DMS79 treated with DMSO at 0.1 percent for 48 hours (cell line): ENCODE data around the gene BEND7.

ENCODE experiments used
- DNase-seq: peaks from one replicate; lab custom pipeline; 2025; lab: John Stamatoyannopoulos, UW

BEND7 gene

GRCh38 chr10:13520194-13520593, 8.6 kb downstream of the BEND7 start:
- no peak for DNase-seq

DNA sequence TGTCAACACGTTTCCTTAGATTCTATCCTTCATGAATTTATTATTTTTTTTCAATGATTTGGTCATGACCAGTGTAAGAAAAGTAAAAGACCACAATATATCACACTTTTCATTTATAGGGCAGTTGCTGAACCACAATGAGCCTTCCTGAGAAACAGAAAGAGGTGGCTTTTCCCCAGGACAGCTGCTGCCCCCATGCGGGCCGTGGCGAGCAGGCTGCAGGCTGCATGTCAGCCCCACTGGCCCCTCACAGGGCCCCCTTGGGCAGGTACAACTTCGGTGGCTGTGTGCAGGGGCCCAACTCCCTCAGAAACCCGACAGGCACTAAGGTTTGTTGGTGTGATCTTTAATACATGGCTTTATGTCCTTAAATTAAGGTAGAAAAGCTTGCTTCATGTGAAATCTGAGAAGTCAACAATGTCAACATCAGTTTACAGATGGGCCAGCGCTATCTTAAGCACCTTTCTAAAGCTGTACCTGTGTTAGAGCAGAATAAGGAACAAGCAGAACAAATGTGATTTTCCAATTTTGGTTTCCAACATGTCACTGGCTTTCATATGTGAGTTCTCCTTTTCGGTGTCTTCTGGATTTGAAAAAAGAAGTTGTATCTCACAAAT, 10.6 kb downstream of the BEND7 start:
- no peak for DNase-seq

- DNase-seq: no peak
Observed at GRCh38 chr10:13517675-13518074, 11.1 kb downstream of the BEND7 start.

- DNase-seq: no peak
Observed at GRCh38 chr10:13516176-13516575, 12.6 kb downstream of the BEND7 start.

DNA sequence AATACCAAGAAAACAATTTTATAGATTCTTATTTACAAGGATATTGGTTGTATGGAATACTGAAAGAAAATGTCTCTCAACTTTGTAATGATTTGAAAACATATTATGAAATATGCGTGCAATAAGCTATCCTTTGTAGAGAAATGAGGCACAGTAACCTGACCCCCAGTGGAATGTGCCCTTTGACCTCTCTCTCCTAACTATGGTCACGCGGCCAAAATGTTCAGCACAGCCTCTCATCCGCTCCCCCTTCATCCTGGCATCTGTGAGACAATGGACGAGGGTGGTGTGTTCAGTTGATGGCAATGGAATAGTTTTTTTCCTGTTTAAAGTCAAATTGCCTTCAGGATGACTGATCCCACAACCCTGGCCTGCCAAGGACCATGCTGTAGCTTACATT, 13.3 kb downstream of the BEND7 start:
- no peak for DNase-seq

DNA sequence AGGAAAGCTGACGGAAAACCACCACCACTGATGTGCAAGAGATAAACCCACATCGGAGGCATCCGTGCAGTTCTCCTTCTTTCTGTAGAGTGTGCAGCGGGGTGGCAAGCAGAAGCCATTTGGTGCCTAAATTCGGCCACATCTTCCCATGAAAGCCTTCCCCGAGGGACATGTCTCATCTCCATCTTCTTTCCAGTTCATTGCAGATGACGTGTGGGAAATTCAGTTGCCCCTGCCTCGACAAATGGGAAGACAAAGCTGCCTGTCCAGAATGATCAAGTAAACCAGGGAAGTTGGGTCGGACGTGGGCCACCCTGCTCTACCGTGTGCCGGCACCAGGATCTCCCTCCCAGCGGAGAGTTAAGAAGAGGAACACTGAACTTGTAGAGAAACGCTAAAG, 14.5 kb downstream of the BEND7 start:
- DNase-seq: no peak

DNA sequence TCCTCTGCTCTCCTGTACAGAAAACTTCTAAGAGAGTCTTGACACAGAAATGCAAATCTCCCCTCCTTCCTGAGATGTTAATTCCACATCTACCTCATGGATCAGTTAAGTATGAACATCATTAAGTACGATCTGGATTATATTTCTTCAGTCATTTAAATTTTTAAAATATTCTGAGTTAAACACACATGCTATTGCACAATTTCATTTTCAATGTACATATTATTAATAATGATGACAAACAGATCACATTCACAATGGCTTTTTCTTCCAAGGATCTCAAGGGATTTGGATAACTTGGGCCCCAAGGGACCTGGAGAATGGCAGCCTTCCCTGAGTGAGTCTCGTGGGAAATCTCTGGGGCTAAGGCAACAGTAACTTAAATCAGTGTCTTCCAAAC, 16.2 kb downstream of the BEND7 start:
- DNase-seq: no peak

DNA sequence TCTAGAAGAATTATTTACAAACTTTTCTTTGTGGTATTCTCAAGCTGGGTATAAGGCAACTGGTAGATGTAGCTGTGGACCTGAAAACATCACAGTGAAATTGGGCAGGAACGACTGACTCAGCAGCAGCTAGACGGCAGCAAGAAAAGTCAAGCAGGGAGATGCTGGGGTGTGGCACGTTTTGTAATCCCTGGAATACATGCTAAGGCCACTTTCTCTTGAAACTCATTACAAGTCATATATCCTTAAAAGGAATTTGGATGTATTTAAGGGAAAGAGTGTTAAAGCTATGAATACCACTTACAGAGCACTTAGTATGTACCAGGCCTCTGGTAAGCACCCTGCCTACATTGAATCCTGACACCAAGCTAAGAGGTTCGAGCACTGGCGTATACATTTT, 17.4 kb downstream of the BEND7 start:
- DNase-seq: no peak

- no peak for DNase-seq
Observed at GRCh38 chr10:13505052-13505680, 23.6 kb downstream of the BEND7 start.

DNA sequence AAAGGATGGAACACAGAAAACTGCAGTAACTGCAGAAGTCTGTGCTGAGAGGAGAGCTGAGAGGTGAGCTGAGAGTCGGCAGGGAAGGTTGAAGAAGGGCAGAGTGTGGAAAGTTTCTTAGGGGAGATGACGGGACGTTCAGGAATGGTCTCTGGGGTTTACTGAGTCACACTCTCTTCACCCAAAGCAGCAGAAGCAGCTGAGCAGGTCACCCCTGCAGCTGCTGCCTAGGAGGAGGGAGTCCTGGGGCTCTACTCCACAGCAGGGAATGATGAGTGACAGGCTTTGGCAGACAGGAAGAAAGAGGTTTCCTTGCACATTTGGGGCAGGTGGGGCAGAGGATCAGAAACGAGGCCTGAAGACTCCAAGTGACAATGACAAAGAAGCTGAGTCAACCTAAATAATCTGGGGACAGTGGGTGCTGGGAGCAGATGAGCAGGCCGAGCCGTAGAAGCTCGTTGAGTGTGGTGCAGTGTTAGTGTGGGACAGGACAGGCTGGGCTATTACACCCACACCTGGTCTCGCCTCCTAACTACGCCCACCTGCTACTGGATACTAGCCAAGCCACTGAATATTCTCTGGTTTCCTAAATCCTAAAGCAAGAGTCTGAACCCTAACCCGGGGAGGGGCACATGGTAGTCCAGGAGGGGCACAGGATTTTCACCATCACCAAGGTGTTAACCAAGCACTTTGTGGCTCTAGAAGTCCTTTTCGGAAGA, 24.9 kb downstream of the BEND7 start:
- DNase-seq: no peak

GRCh38 chr10:13502380-13502779, 26.4 kb downstream of the BEND7 start:
- no peak for DNase-seq

DNA sequence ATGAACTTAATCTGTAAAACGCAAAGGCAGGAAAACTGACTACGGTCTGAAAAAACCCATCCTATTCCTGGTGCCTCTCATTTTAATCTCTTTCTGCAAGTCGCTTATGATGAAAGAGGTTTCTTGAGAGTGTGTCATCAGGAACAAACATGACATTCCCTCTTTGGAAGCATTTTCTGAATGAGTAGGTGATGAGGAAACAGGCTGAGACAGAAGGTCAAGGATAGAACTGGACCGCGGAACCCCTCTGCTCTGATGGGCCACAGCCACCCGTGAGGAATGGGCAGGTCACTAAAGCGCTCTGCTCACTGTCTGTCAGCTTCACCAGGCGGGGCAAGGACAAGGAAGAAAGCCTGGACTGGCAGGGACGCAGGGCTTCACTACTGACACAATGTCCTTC, 28.6 kb downstream of the BEND7 start:
- DNase-seq: no peak

- DNase-seq: no peak
Observed at GRCh38 chr10:13499150-13499549, 29.7 kb downstream of the BEND7 start.

- DNase-seq: no peak
Observed at GRCh38 chr10:13496931-13497330, 31.9 kb downstream of the BEND7 start.

- DNase-seq: no peak
Observed at GRCh38 chr10:13496164-13496563, 32.6 kb downstream of the BEND7 start.

GRCh38 chr10:13492493-13493180, 36.2 kb downstream of the BEND7 start:
- no peak for DNase-seq

- no peak for DNase-seq
Observed at GRCh38 chr10:13491747-13492360, 37.0 kb downstream of the BEND7 start.

- DNase-seq: no peak
Observed at GRCh38 chr10:13490503-13490902, 38.3 kb downstream of the BEND7 start.

DNA sequence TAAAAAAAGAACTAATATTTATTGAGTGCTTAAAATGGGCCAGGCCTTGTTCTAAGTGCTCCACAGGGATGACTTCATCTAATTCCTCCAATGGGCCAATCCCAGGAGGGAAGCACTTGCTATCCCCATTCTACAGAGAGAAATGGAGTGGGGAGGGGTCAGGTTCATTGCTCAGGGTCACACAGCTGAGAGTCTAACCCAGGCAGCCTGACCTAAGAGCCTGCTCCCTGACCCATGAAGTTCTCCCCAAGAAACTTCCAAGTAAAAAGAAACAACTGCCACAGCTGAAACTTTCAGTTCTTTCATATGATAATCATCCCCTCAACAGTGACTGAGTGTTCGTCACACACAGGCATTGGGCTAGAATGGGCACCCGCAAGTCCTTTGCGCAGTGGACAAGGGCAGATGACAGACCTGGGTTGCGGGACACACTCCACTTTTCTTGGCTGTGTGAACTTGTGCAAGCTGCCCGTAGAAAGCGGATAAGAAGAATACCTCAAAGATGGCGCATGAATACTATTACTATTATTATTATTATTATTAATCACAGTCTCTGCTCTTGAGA, 39.7 kb downstream of the BEND7 start:
- DNase-seq: no peak

GRCh38 chr10:13485623-13486022, 43.2 kb downstream of the BEND7 start:
- no peak for DNase-seq

DNA sequence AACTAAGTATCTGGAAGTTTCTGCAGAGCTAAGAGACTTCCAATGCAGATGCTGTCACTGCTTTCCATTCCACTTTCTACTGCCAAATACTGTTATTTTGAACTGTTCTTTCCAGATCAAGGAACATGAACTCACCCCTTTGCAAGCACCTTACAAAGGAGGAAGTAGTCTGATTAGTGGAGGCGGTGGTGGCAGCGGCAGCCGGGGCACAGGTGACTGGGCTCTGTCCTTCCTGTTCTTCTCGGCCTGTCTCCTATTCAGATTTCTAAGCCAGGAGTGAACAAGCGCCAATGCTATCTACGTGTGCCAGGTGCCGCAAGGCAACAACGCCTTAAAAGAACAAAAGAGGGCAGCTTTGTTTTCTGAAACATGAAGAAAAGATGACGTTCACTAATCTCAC, 44.9 kb downstream of the BEND7 start:
- DNase-seq: no peak

GRCh38 chr10:13483073-13483472, 45.7 kb downstream of the BEND7 start:
- no peak for DNase-seq
